ENCODE measurements around the gene MLLT10. TPM values are rescaled to one million over a fixed set of nuclear protein-coding genes. Genes with fewer than 3 reads are reported as not detected.

MLLT10 gene
- total RNA-seq, 2 experiments from 2014 or later, result 46.0 to 47.1 TPM

GRCh38 chr10:21638681-21639080, 104.6 kb downstream of the MLLT10 start:
- Mint-ChIP-seq H3K4me1 (ENCODE audit: low read depth) (no peaks in the 10 kb centered on the region), H3K4me3 (no peak overlapping the region), H3K27ac (no peak overlapping the region), H3K27me3 (ENCODE audit: low read depth) (no peaks in the 10 kb centered on the region), H3K36me3 (ENCODE audit: low read depth) (peaks cover 27% of the 10 kb centered on the region), H3K9me3 (ENCODE audit: insufficient read depth) (no peaks in the 10 kb centered on the region)
- DNase-seq, result no peak
- no peak for ATAC-seq
- POLR2A ChIA-PET, result no interaction called here
- CTCF ChIA-PET, result no interaction called here

- no peak overlapping the region for H3K27ac Mint-ChIP-seq
- DNase-seq (no peak), ATAC-seq (no peak)
- H3K9me3 Mint-ChIP-seq (ENCODE audit: insufficient read depth), result no peaks in the 10 kb centered on the region
- peaks cover 35% of the 10 kb centered on the region for H3K36me3 Mint-ChIP-seq (ENCODE audit: low read depth)
- no peaks in the 10 kb centered on the region for H3K27me3 Mint-ChIP-seq (ENCODE audit: low read depth)
- POLR2A ChIA-PET, result no interaction called here
- CTCF ChIA-PET, result no interaction called here
- peaks cover 17% of the 10 kb centered on the region for H3K4me1 Mint-ChIP-seq (ENCODE audit: low read depth)
- H3K4me3 Mint-ChIP-seq, result no peak overlapping the region
These were observed 114.0 kb downstream of the MLLT10 start for GRCh38 chr10:21648040-21648439.

GRCh38 chr10:21649454-21649872, 115.4 kb downstream of the MLLT10 start:
- no peaks in the 10 kb centered on the region for H3K27me3 Mint-ChIP-seq (ENCODE audit: low read depth)
- CTCF ChIA-PET, result interaction anchor here (0.7 to 1.4 kb wide), 3 partner anchors 17 to 154 kb away, joined by 3 to 5 read pairs (median 3); no protein-coding TSS in a partner anchor
- peak; percentile 51 for DNase-seq
- POLR2A ChIA-PET, result interaction anchor here (0.6 kb wide), 1 partner anchor 105 kb away, joined by 3 read pairs; no protein-coding TSS in a partner anchor
- peak overlapping the region; percentile 77 for H3K27ac Mint-ChIP-seq
- H3K4me3 Mint-ChIP-seq, result no peak overlapping the region
- no peaks in the 10 kb centered on the region for H3K9me3 Mint-ChIP-seq (ENCODE audit: insufficient read depth)
- peak; percentile 79 for ATAC-seq
- peaks cover 17% of the 10 kb centered on the region for H3K4me1 Mint-ChIP-seq (ENCODE audit: low read depth)
- H3K36me3 Mint-ChIP-seq (ENCODE audit: low read depth), result peaks cover 30% of the 10 kb centered on the region

GRCh38 chr10:21650353-21650752, 116.3 kb downstream of the MLLT10 start:
- no peaks in the 10 kb centered on the region for H3K9me3 Mint-ChIP-seq (ENCODE audit: insufficient read depth)

GRCh38 chr10:21655236-21655635, 121.2 kb downstream of the MLLT10 start:
- Mint-ChIP-seq H3K36me3 (ENCODE audit: low read depth) (peaks cover 5% of the 10 kb centered on the region), H3K4me3 (no peak overlapping the region), H3K9me3 (ENCODE audit: insufficient read depth) (no peaks in the 10 kb centered on the region), H3K27ac (no peak overlapping the region), H3K4me1 (ENCODE audit: low read depth) (no peaks in the 10 kb centered on the region), H3K27me3 (ENCODE audit: low read depth) (no peaks in the 10 kb centered on the region)
- POLR2A ChIA-PET, result no interaction called here
- DNase-seq (no peak), ATAC-seq (no peak)
- CTCF ChIA-PET, result interaction anchor here (0.5 kb wide), 1 partner anchor 10 kb away, joined by 3 read pairs; no protein-coding TSS in a partner anchor

More at GRCh38 chr10:21650353-21650752, 116.3 kb downstream of the MLLT10 start:
- ATAC-seq (no peak), DNase-seq (no peak)
- ChIA-PET CTCF (interaction anchor here (1.0 to 1.4 kb wide), 2 partner anchors 16 to 155 kb away, joined by 3 to 5 read pairs; no protein-coding TSS in a partner anchor), POLR2A (no interaction called here)
- Mint-ChIP-seq H3K27me3 (ENCODE audit: low read depth) (no peaks in the 10 kb centered on the region), H3K4me3 (no peak overlapping the region), H3K36me3 (ENCODE audit: low read depth) (peaks cover 26% of the 10 kb centered on the region), H3K4me1 (ENCODE audit: low read depth) (peaks cover 17% of the 10 kb centered on the region), H3K27ac (peak overlapping the region; percentile 35)

- Mint-ChIP-seq H3K27me3 (ENCODE audit: low read depth) (no peaks in the 10 kb centered on the region), H3K36me3 (ENCODE audit: low read depth) (peaks cover 5% of the 10 kb centered on the region), H3K27ac (no peak overlapping the region), H3K9me3 (ENCODE audit: insufficient read depth) (no peaks in the 10 kb centered on the region), H3K4me1 (ENCODE audit: low read depth) (no peaks in the 10 kb centered on the region), H3K4me3 (no peak overlapping the region)
- POLR2A ChIA-PET, result no interaction called here
- CTCF ChIA-PET, result no interaction called here
- DNase-seq (no peak), ATAC-seq (no peak)
These were observed 121.7 kb downstream of the MLLT10 start for GRCh38 chr10:21655687-21656086.

- ChIA-PET POLR2A (no interaction called here), CTCF (no interaction called here)
- Mint-ChIP-seq H3K36me3 (ENCODE audit: low read depth) (peaks cover 9% of the 10 kb centered on the region), H3K27ac (no peak overlapping the region), H3K4me3 (no peak overlapping the region), H3K4me1 (ENCODE audit: low read depth) (peaks cover 18% of the 10 kb centered on the region), H3K9me3 (ENCODE audit: insufficient read depth) (no peaks in the 10 kb centered on the region), H3K27me3 (ENCODE audit: low read depth) (no peaks in the 10 kb centered on the region)
- DNase-seq (no peak), ATAC-seq (no peak)
These were observed 127.1 kb downstream of the MLLT10 start for GRCh38 chr10:21661087-21661486.

GRCh38 chr10:21661935-21662334, 127.9 kb downstream of the MLLT10 start:
- no peaks in the 10 kb centered on the region for H3K27me3 Mint-ChIP-seq (ENCODE audit: low read depth)
- peaks cover 8% of the 10 kb centered on the region for H3K36me3 Mint-ChIP-seq (ENCODE audit: low read depth)

GRCh38 chr10:21662635-21663034, 128.6 kb downstream of the MLLT10 start:
- ATAC-seq, result no peak
- H3K36me3 Mint-ChIP-seq (ENCODE audit: low read depth), result peaks cover 8% of the 10 kb centered on the region
- no peak for DNase-seq
- H3K9me3 Mint-ChIP-seq (ENCODE audit: insufficient read depth), result no peaks in the 10 kb centered on the region
- POLR2A ChIA-PET, result no interaction called here
- H3K4me1 Mint-ChIP-seq (ENCODE audit: low read depth), result peaks cover 18% of the 10 kb centered on the region
- no peaks in the 10 kb centered on the region for H3K27me3 Mint-ChIP-seq (ENCODE audit: low read depth)
- CTCF ChIA-PET, result no interaction called here
- H3K27ac Mint-ChIP-seq, result no peak overlapping the region
- H3K4me3 Mint-ChIP-seq, result no peak overlapping the region

More at GRCh38 chr10:21661935-21662334, 127.9 kb downstream of the MLLT10 start:
- CTCF ChIA-PET, result no interaction called here
- no peak for DNase-seq
- peaks cover 18% of the 10 kb centered on the region for H3K4me1 Mint-ChIP-seq (ENCODE audit: low read depth)
- H3K9me3 Mint-ChIP-seq (ENCODE audit: insufficient read depth), result no peaks in the 10 kb centered on the region
- H3K27ac Mint-ChIP-seq, result peak overlapping the region; percentile 25
- POLR2A ChIA-PET, result no interaction called here
- no peak for ATAC-seq
- no peak overlapping the region for H3K4me3 Mint-ChIP-seq

- H3K27ac Mint-ChIP-seq, result no peak overlapping the region
- H3K4me3 Mint-ChIP-seq, result no peak overlapping the region
- peaks cover 13% of the 10 kb centered on the region for H3K36me3 Mint-ChIP-seq (ENCODE audit: low read depth)
- no peak for ATAC-seq
- DNase-seq, result no peak
- ChIA-PET CTCF (no interaction called here), POLR2A (no interaction called here)
- H3K27me3 Mint-ChIP-seq (ENCODE audit: low read depth), result no peaks in the 10 kb centered on the region
- no peaks in the 10 kb centered on the region for H3K4me1 Mint-ChIP-seq (ENCODE audit: low read depth)
- no peaks in the 10 kb centered on the region for H3K9me3 Mint-ChIP-seq (ENCODE audit: insufficient read depth)
These were observed 134.8 kb downstream of the MLLT10 start for GRCh38 chr10:21668831-21669230.

GRCh38 chr10:21670391-21670790, 136.4 kb downstream of the MLLT10 start:
- no peaks in the 10 kb centered on the region for H3K9me3 Mint-ChIP-seq (ENCODE audit: insufficient read depth)
- no peak for DNase-seq
- POLR2A ChIA-PET, result no interaction called here
- H3K4me1 Mint-ChIP-seq (ENCODE audit: low read depth), result no peaks in the 10 kb centered on the region
- H3K36me3 Mint-ChIP-seq (ENCODE audit: low read depth), result peaks cover 20% of the 10 kb centered on the region
- no peak overlapping the region for H3K27ac Mint-ChIP-seq
- H3K27me3 Mint-ChIP-seq (ENCODE audit: low read depth), result no peaks in the 10 kb centered on the region
- no peak overlapping the region for H3K4me3 Mint-ChIP-seq
- CTCF ChIA-PET, result no interaction called here
- ATAC-seq, result no peak

GRCh38 chr10:21673668-21674067, 139.6 kb downstream of the MLLT10 start:
- Mint-ChIP-seq H3K36me3 (ENCODE audit: low read depth) (peaks cover 23% of the 10 kb centered on the region), H3K4me3 (no peak overlapping the region), H3K4me1 (ENCODE audit: low read depth) (no peaks in the 10 kb centered on the region), H3K27ac (peak overlapping the region; percentile 15), H3K9me3 (ENCODE audit: insufficient read depth) (no peaks in the 10 kb centered on the region), H3K27me3 (ENCODE audit: low read depth) (no peaks in the 10 kb centered on the region)
- ATAC-seq (no peak), DNase-seq (no peak)
- CTCF ChIA-PET, result interaction anchor here (0.7 to 1.3 kb wide), 3 partner anchors 15 to 48 kb away, joined by 3 to 4 read pairs (median 3); no protein-coding TSS in a partner anchor
- POLR2A ChIA-PET, result no interaction called here
